Osteocyte (in vitro differentiated cells): ENCODE measurements around the gene RS1. TPM values are rescaled to one million over a fixed set of nuclear protein-coding genes. Genes with fewer than 3 reads are reported as not detected.

Experiments used
- DNase-seq: peaks from one replicate; pipeline ENCODE4 v3.0.0; 2021; ENCODE audit warnings: mixed read lengths; ENCODE audit not compliant: unreplicated experiment; ENCODE audit errors: extremely low spot score
- H3K27ac Mint-ChIP-seq: one replicate; pipeline ENCODE4 v1.8.0; 2021; ENCODE audit warnings: mild to moderate bottlenecking, mixed read lengths; ENCODE audit not compliant: unreplicated experiment
- H3K27me3 Mint-ChIP-seq: one replicate; pipeline ENCODE4 v1.8.0; 2021; ENCODE audit warnings: mixed read lengths; ENCODE audit not compliant: unreplicated experiment
- H3K36me3 Mint-ChIP-seq: one replicate; pipeline ENCODE4 v1.8.0; 2021; ENCODE audit warnings: mixed read lengths; ENCODE audit not compliant: unreplicated experiment
- H3K4me1 Mint-ChIP-seq: one replicate; pipeline ENCODE4 v1.8.0; 2021; ENCODE audit warnings: mixed read lengths; ENCODE audit not compliant: unreplicated experiment
- H3K4me3 Mint-ChIP-seq: one replicate; pipeline ENCODE4 v1.8.0; 2021; ENCODE audit warnings: mild to moderate bottlenecking, moderate library complexity, mixed read lengths; ENCODE audit not compliant: unreplicated experiment
- H3K9me3 Mint-ChIP-seq: one replicate; pipeline ENCODE4 v1.8.0; 2021; ENCODE audit warnings: mixed read lengths; ENCODE audit not compliant: unreplicated experiment
- CTCF ChIP-seq: fragments of 200-600 bp; sonication (generic); IDR thresholded peaks from 2 replicates; pipeline ENCODE4 v1.5.0; 2021; ENCODE audit warnings: antibody characterized with exemption, mild to moderate bottlenecking, moderate library complexity
- total RNA-seq: library from RNA; stranded (reverse); gene quantifications from 2 replicates; pipeline ENCODE4 v1.2.1, GENCODE V29; 2021

The RS1 gene
- total RNA-seq, 1 donor from 2014 or later, result not detected

- H3K36me3 Mint-ChIP-seq, result no peaks in the 10 kb centered on the region
- H3K27ac Mint-ChIP-seq, result no peak overlapping the region
- no peak for DNase-seq
- H3K9me3 Mint-ChIP-seq, result peaks cover 4% of the 10 kb centered on the region
- no peak for TF ChIP-seq CTCF
- H3K4me3 Mint-ChIP-seq, result no peak overlapping the region
- H3K27me3 Mint-ChIP-seq, result no peaks in the 10 kb centered on the region
- peaks cover 3% of the 10 kb centered on the region for H3K4me1 Mint-ChIP-seq
Measured at GRCh38 chrX:18677161-18677869, 5.4 kb upstream of the RS1 start.

DNA sequence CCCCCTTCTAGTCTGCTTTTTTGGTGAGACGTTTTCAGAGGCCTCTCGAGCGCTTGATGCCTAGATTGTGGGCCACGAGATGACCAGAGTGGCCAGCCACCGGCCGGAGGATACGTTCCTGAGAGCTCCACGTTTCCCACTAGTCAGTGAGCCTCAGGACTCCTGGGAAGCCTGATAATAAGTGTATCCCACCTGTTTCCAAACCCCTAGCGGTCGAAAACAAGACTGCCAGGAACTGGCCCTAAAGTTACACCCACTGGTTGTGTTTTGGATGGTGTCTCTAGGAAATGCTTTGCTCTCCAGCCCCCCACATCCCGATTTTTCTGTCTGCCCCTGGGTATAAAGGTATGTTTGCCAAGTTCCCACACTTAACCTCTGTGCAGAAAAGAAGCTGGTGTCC is 4.6 kb upstream of the RS1 start:
- peak; percentile 40 for TF ChIP-seq CTCF
- H3K36me3 Mint-ChIP-seq, result no peaks in the 10 kb centered on the region
- DNase-seq, result no peak
- H3K4me3 Mint-ChIP-seq, result no peak overlapping the region
- H3K27ac Mint-ChIP-seq, result no peak overlapping the region
- peaks cover 3% of the 10 kb centered on the region for H3K4me1 Mint-ChIP-seq
- H3K27me3 Mint-ChIP-seq, result no peaks in the 10 kb centered on the region
- peaks cover 4% of the 10 kb centered on the region for H3K9me3 Mint-ChIP-seq

DNA sequence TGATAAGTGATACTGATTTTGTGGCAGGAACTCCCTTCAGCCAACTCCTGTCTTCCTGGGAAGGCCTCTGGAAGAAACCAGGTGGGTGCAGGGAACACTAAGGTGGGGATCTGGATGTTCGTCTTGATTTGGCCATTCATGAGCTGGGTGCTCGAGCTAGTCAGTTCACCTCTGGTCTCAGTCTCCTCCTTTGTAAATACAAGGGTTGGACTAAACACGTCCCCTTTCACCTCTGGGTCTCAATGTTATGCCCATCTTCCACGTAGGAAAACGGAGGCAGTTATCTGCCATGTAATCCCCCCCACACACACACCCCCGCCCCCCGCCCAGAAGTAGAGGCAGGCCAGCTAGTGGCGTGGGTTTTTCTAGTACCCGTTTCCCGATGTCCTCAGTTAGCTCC is 4.1 kb upstream of the RS1 start:
- DNase-seq, result no peak
- Mint-ChIP-seq H3K27me3 (no peaks in the 10 kb centered on the region), H3K9me3 (peaks cover 4% of the 10 kb centered on the region), H3K36me3 (no peaks in the 10 kb centered on the region), H3K4me1 (peaks cover 3% of the 10 kb centered on the region), H3K27ac (no peak overlapping the region), H3K4me3 (peak overlapping the region; percentile 71)
- TF ChIP-seq CTCF, result no peak

GRCh38 chrX:18674788-18675735 is 3.2 kb upstream of the RS1 start:
- Mint-ChIP-seq H3K27me3 (no peaks in the 10 kb centered on the region), H3K27ac (peak overlapping the region; percentile 47), H3K9me3 (peaks cover 4% of the 10 kb centered on the region), H3K4me1 (peaks cover 3% of the 10 kb centered on the region), H3K4me3 (peak overlapping the region; percentile 71), H3K36me3 (no peaks in the 10 kb centered on the region)
- peak; percentile 93 for DNase-seq
- TF ChIP-seq CTCF, result no peak

GRCh38 chrX:18674417-18674787 is 2.5 kb upstream of the RS1 start:
- no peak for TF ChIP-seq CTCF
- no peaks in the 10 kb centered on the region for H3K36me3 Mint-ChIP-seq
- peaks cover 4% of the 10 kb centered on the region for H3K9me3 Mint-ChIP-seq
- peaks cover 3% of the 10 kb centered on the region for H3K4me1 Mint-ChIP-seq
- no peak for DNase-seq
- peak overlapping the region; percentile 71 for H3K4me3 Mint-ChIP-seq
- no peaks in the 10 kb centered on the region for H3K27me3 Mint-ChIP-seq
- peak overlapping the region; percentile 34 for H3K27ac Mint-ChIP-seq
